Endometrial microvascular endothelial cells (primary cell): ENCODE results near the gene TECPR1. TPM values are rescaled to one million over a fixed set of nuclear protein-coding genes. Genes with fewer than 3 reads are reported as not detected.

Source experiments
- in situ Hi-C: cut with HindIII; loops from 2 replicates; pipeline ENCODE4 v1.10.0; 2017; ENCODE audit warnings: low sequenced_read_pairs, low pct_unique_long_range_greater_than_20kb; ENCODE audit errors: inconsistent ontology term
- total RNA-seq: library from RNA; depleted of rRNA; stranded (reverse); fragments of >200 nt; gene quantifications from one replicate; pipeline ENCODE4 v1.2.3, GENCODE V29; 2015; ENCODE audit errors: inconsistent ontology term

Gene TECPR1
- total RNA-seq, 1 donor from 2014 or later, result 126 TPM

DNA sequence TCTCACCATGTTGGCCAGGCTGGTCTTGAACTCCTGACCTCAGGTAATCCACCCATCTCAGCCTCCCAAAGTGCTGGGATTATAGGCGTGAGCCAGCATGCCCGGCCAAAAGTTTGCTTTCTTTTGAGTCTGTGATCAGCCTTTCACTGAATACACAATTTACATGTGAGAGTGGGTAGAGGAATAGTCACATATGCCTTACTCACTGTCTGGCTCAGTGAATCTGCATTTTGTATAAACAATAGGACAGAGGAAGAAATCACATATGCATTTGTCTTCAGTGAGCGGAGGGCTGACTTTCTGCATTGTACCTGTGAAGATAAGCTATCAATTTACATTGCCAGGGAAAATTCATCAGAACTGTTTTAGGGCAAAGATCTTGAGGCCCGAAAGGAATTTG is 2.5 kb upstream of the TECPR1 start:
- in situ Hi-C loops, result no loop called here

DNA sequence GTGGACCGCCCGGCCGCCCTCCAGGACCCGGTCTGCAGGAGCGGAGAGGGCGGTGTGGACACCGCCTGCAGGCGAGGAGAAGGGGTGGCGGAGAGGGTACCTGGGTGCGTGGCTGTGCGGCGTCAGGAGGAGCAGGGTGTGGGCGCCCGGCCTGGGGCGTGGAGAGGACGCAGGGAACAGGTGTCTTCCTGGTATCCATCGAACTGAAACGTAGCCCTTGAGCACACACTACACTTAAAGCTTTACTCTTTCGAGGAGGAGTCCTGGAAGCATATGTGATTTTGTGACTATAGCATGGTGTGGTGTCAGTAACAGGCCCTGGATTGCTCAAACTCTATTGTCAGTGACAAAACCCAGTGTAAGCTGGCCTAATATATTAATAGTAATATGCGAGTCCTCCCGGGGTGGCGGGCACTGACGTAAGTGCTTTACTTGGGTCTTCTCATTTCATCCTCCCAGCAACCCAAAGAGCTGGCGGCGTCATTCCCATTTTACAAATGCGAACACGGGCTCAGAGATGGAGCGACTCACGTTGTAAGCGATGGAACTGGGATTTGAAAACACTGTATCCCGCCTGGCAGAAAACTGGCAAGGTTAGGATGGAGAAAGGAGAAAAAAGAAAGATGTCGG is 508 bp upstream of the TECPR1 start:
- in situ Hi-C loops, result no loop called here

DNA sequence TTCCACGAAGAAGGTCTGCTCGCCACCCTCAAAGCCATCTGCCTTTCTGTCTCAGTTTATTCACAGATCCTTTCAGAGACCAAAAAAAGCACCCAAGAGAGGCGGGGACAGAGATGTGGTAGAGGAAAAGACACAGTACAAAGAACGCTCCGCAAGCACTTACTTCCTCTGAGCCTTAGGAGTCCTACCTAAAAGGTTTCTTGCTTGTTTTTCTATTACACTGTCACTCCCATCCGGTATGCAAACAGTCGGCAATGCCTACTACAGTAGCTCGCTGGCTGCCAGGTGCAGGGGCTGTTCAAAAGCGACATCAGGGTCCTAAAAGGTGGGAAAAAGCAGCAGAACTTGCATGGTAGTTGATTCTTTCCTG is 816 bp downstream of the TECPR1 start:
- in situ Hi-C loops, result no loop called here

DNA sequence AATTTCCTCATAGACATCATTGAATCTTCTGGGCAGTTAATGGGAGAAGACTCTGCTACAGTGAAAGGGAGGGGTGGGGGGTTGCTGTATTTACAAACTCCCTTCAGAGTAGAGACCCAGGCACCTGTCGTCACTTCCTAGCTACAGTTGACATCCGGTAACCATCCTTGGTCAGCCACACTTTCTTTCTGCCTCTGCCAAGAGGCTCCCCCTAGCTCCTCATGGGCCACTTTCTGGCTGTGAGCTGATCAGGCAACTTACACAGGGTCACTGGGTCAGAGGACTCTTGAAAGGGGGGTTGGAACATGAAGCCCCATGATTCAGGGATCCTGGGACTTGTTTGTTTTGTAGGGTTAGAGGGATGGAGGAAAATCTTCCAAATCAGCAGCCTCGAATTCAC is 1.2 kb downstream of the TECPR1 start:
- in situ Hi-C loops, result no loop called here

DNA sequence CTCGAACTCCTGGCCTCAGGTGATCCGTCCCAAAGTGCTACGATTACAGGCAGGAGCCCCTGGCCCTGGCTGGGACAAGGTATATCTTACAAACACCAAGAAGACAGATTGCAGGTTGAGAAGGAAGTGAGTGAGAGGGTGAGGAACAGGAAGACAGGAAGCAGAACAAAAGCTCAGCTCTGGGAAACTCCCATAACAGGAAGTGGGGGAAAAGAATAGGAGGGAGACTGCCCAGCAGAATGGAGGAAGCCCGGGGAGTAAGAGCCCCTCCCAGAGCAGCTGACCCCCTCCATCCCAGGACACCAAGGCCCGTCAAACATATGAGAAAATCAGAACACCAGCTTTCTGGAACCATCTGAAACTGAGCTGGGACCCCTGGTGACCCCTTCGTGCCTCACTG is 2.9 kb downstream of the TECPR1 start:
- in situ Hi-C loops, result no loop called here

DNA sequence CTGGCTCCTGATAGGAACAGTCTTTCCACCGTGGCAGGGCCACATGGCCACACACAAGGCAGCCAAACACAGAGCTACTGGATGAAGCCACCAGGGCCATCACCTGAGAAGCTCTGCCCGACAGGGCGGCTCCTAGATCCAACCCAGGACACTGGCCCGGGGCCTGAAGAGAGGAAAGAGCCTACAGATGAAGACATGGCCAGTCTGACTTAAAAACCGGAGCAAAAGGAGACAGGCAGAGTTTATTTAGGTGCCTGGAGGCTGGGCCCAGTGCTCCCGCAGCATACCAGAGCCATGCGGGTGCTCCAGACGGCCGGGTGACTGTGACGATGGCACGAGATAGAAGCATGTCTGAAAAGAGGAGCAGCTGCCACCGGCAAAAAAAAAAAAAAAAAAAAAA is 3.9 kb downstream of the TECPR1 start:
- in situ Hi-C loops, result no loop called here

DNA sequence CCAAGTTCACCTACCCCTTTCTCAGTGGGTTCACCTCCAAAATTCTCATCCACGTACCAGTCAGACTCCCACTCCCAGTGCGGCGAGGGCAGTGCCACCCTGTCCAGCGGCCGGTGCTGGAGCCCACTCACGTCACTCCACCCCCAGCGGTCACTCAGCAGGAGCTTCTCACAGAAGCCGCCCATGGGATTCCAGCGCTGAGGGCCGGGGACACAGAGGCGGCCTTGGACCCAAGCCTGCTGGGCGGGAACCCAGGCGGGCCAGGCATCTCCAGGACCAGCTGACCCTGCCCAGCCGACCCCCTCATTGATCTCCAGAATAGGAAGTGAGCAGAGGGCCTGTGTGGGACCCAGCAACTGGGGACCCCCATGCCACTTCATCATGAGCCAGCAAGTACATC is 7.2 kb downstream of the TECPR1 start:
- in situ Hi-C loops, result no loop called here

DNA sequence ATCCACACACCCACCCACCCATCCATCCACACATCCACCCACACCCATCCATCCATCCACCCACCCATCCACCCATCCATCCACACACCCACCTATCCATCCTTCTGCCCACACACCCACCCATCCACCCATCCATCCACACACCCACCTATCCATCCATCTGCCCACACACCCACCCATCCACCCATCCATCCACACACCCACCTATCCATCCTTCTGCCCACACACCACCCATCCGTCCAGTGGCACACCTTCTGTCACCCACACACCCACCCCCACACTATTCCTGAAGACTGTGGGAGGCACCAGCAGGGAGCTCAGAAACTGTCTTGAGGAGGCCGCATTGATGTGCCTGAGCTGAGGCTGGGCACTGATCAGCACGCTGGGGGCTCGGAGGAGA is 9.1 kb downstream of the TECPR1 start:
- in situ Hi-C loops, result no loop called here

DNA sequence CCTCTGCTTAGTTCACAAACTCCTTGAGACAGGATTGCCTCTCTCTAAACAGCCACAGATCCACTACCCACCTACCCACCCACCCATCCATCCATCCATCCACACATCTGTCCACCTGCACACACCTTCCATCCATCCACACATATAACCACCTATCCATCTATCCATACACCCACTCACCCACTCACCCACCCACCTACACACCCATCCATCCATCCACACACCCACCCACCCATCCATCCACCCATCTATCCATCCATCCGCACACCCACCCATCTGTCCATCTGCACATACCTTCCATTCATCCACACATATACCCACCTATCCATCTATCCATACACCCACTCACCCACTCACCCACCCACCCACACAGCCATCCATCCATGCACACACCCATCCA is 9.7 kb downstream of the TECPR1 start:
- in situ Hi-C loops, result no loop called here

DNA sequence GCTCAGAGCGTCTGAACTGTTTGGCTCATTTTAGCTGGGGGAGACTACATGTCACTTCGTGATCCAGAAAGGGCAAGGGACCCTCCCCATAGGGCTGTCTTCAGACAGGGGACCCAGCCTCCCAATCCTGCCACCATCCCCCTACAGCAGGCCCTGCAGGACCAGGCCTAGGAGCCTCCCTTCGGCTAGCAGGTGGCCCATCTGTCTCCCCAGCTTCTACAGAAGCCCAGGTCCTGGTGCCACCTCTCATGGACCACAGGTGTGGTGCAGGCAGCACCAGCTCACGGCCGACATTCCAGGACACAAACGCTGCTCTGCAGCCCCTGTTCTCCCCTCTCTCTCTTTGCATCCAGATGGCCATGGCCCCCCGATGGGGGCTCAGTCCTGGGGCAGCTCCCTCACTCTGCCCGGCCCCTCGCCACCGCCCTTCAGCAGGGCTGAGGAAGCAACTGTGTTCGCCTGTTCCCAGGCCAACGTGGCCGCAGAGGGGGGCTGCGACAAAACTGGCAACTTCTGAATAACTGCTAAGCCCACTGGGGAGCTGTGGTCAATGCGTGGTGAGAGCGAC is 10.3 kb downstream of the TECPR1 start:
- in situ Hi-C loops, result no loop called here

DNA sequence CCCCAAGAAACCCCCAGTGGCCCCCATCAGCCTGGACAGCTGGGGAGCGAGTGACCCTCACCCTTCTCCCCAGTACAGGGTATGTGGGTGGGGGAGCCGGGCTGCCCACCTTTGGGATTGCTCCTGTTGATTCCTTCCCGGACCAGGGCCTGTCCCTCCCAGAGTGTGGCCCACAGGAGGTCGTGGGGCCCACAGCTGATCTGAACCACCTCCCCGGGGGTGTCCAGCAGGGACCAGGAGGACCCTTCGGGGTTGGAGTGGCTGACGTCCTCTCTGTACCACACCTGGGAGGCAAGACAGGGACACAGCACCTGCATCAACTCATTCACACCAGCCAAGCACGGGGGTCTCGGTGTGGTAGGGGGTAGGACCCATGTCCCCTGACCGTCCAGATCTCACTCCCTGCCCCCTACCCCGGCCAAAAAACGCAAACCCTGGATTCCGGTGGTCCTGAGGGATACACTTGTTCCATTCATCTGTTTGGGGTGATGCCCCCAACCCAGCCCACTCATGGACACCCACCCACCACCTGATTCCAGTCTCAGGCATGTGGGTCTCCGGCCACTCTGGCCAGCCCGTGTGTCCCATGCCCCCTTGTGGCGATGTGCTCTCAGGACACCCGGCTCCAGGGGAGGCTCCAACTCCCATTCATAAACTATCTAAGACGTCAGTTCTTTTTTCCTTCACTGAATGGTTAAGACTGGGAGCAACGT is 10.9 kb downstream of the TECPR1 start:
- in situ Hi-C loops, result no loop called here

DNA sequence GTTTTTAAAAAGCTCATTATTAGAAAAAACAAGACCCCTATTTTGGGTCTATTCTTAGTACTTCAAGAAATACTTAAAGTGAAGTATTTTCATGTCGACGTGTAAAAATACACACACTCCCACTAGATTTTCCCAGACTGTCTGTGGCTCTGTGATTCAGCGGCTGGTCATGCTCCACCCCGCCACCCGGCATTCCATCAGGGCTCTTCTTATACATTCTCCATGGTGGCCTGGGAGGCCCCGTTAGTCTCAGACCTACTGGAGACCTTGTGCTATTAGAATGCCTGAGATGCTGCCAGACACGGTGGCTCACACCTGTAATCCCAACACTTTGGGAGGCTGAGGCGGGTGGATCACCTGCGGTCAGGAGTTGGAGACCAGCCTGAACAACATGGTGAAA is 13.1 kb downstream of the TECPR1 start:
- in situ Hi-C loops, result no loop called here

DNA sequence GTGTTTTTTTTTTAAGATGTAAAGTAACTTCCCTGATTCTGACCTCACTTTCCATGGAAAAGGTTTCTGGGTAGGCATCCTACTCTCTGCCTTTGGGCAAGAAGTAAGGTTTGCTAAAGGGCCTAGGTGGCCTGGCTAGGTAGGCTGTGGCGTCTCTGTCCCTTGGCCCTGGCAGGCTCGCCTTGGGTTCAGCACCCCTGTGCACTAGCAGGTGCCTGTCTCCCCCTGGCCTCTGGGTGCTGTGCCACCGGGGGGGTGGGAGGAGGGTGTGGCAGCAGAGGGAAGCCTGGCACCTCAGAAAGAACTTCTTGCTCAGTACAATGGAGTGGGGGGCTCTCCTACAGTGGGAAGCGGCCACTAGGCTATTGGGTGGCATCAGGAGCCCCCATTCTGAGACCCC is 14.0 kb downstream of the TECPR1 start:
- in situ Hi-C loops, result no loop called here

DNA sequence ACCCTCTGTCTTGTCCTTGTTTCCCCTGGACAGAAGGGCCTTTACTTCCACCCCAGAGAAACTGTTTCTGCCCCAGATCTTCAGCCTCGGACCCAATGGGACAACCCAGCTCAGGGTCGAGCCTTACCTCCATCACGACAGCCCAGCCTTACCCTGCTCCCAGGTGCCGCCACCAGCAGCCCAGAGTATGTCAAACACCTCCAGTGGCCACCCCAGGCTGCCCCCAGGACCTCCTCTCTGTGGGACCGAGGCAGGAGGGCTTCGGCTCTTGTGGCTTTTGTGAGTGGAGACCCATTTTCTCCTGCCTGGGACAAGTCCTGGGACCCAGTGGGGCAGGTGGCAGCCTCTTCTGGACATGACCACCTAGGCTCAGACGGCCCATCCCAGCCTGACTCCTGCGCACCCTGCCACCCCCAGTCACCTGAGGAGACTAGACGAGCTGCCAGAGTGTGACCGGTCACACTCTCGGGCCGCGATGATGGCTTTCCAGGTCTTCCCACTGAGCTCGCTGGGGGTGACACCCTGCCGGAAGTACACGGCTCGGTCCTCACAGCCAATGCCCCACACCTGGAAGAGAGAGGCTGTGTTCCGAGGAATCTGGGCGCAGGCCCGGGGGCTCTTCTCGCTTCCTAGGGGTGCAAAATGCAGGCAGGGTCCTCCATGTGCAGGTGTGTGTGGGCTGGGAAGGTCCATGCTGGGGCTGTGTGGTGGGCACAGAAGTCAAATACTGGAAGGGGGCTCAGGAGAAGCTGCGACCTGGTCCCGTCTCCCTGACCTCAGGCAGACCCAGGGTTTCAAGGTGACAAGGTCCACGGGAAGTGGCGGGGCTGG is 15.5 kb downstream of the TECPR1 start:
- in situ Hi-C loops, result no loop called here

DNA sequence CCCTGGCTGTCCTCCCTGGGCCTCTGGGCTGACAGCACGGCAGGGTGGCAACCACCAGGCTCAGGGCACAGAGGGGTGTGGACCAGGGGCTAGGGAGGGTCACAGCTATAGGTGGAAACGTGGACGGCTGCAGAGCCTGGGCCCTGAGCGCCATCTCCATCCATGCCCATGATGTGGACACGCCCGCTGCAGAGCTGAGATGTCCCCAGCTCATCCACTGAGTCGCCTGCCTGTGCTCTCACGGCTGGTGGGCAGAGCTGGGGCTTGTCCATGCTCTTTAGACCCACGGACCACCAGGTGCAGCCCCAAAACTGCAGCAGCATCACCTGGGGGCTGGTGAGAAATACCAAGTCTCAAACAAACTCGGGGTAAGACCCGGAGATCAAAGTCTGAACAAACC is 16.1 kb downstream of the TECPR1 start:
- in situ Hi-C loops, result no loop called here

DNA sequence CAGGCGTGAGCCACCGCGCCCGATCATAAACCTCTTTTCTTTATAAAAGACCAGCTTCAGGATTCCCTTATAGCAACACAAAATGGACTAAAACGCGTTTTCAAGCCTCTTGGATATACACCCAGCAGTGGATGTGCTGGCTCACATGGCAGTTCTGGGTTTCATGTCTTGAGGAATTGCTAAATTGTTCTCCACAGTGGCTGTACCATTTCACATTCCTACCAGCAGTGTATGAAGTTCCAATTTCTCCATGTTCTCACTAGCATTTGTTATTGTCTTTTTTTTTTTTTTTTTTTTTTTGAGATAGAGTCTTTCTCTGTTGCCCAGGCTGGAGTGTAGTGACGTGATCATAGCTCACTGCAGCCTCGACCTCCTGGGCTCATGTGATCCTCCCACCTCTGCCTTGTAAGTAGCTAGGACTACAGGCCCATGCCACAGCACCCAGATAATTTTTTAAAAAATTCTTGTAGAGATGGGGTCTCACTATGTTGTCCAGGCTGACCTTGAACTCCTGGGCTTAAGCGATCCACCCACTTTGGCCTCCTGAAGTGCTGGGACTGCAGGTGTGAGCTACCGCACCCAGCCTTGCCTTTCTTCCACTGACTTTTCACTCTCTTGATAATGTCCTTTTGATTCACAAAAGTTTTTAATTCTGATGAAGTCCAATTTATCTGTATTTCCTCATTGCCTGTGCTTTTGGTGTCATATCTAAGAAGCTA is 17.4 kb downstream of the TECPR1 start:
- in situ Hi-C loops, result no loop called here

DNA sequence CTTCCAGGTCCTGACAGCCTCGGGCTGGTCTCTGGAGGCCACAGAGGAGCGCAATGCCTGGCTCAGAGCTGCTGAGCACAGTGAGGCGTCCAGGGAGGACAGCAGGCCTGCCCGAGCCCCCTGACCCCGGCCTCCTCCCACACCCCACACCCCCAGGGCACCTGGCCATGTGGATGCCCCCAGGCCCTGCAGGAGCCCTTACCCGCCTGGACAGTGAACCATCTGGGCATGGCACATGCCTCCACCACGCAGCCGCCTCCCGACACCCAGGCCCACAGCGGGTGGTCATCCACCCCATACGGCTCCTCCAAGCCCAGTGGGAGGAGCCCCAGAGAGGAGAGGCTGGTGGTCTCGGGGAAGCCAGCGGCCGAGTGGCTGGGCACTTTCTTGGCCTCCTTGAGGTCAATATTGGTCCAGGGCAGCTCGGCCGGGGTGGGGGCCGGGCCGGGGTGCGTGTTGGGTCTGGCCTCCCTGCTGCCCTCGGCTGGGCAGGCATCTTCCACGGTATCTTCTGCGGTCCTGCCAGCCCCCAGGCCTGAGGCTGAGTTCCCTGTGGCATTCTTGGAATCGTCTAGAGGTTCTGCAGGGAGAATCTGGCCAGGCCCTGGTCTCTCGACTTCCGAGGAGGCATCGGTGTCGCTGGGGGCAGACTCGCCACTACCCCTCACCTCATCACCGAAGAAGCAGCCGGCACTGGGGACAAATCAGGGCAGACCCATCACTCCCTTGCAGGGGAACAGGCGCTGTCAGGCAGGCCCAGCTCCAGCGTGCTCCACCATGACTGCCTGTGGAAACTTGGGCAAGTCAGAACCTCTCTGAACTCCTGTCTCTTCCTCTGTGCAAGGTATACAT is 18.6 kb downstream of the TECPR1 start:
- in situ Hi-C loops, result no loop called here

DNA sequence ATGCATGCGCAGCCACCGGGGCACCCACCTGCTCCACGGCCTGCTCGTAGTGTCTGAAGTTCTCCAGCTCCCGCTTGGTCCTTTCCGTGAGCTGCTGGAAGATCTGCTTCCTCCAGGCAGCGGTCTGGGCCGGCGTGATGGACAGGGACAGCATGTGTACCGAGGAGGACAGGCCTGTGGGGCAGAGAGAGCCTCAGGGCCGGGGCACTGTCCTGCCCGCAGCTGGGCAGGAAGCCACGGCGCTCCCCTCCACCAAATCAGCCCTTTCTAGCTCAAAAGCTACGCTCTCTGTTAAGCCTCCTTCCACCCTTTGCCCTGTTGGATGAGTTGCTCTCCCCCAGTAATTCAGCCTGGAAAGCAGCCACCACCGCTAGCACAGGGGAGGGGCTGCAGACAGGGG is 19.2 kb downstream of the TECPR1 start:
- in situ Hi-C loops, result no loop called here

DNA sequence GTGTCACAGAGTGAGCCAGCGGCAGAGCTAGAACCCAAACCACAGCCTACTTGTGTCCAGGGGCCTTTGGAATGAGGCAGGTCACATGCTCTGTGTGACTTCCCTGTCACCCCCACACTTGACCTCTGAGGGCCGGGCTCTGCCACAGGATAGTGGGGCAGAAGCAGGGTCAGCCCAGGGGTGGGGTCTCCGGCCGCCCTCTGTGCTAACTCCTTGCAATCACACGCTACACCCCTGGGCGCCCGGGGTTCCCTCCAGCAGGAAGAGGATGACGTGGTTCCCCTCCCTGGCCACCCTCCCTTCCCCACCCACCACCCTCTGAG is 19.8 kb downstream of the TECPR1 start:
- in situ Hi-C loops, result no loop called here
